GM12878 (cell line): ENCODE data around the gene ATL2.

Source experiments
- CTCF ChIP-seq, 3 experiments: IDR thresholded peaks in 2 of 3; conservative IDR thresholded peaks in 1 of 3; 2 replicates each; pipeline ENCODE4 v1.5.1; 2011; ENCODE audit warnings: low read depth in 3 of 3, low read length in 3 of 3, mild to moderate bottlenecking in 3 of 3, control low read depth in 2 of 3, moderate library complexity in 2 of 3, inconsistent platforms in 1 of 3, mixed read lengths in 1 of 3; ENCODE audit not compliant: control insufficient read depth in 2 of 3, insufficient read depth in 1 of 3; ENCODE audit errors: extremely low read depth in 1 of 3
- MXI1 ChIP-seq: fragments of 150-350 bp; IDR thresholded peaks from 2 replicates; pipeline ENCODE4 v1.6.1; 2011; ENCODE audit warnings: low read depth, mild to moderate bottlenecking, inconsistent platforms, low read length, improper control_type of control experiment
- NFYB ChIP-seq: IDR thresholded peaks from 2 replicates; pipeline ENCODE4 v1.6.1; 2011; ENCODE audit warnings: low read depth, mild to moderate bottlenecking, low read length, improper control_type of control experiment, moderate library complexity; ENCODE audit not compliant: insufficient read depth
- POLR2A ChIP-seq: IDR thresholded peaks from 2 replicates; pipeline ENCODE4 v1.6.1; 2011; ENCODE audit warnings: low read depth, mild to moderate bottlenecking, low read length
- SUPT20H ChIP-seq: IDR thresholded peaks from 2 replicates; pipeline ENCODE4 v1.6.1; 2011; ENCODE audit warnings: low read depth, mild to moderate bottlenecking, low read length, moderate library complexity, borderline replicate concordance; ENCODE audit not compliant: control insufficient read depth
- TAF1 ChIP-seq: IDR thresholded peaks from 2 replicates; pipeline ENCODE4 v1.6.1; 2011; ENCODE audit warnings: mild to moderate bottlenecking, low read depth, low read length, borderline replicate concordance
- USF1 ChIP-seq: IDR thresholded peaks from 2 replicates; pipeline ENCODE4 v1.6.1; 2011; ENCODE audit warnings: borderline replicate concordance, low read depth, mild to moderate bottlenecking, moderate library complexity, mixed read lengths, low read length; ENCODE audit not compliant: insufficient read depth; ENCODE audit errors: extremely low read length

- no peak for TF ChIP-seq SUPT20H
- no peak for TF ChIP-seq CTCF (IDR thresholded peaks at IDR 0.05 in 2 of 3, conservative IDR thresholded peaks at IDR 0.05 in 1 of 3; ENCODE audit: control insufficient read depth in 2 of 3, extremely low read depth in 1 of 3, insufficient read depth in 1 of 3, low read depth in 3 of 3, low read length in 3 of 3)
- TF ChIP-seq TAF1: no peak
- no peak for TF ChIP-seq USF1
- TF ChIP-seq NFYB: no peak
- TF ChIP-seq POLR2A: no peak
- no peak for TF ChIP-seq MXI1
Measured at GRCh38 chr2:38264396-38265221, 112.5 kb downstream of the ATL2 start.
